ENCODE data around the gene DISC1.

Gene DISC1

GRCh38 chr1:232017057-232017456, 390.5 kb downstream of the DISC1 start:
- DNase-seq (ENCODE audit: low read depth): no peak
- no peak overlapping the region for H3K4me3 ChIP-seq (ENCODE audit: low read depth, low read length)
- TF ChIP-seq CTCF (IDR thresholded peaks at IDR 0.05; ENCODE audit: control insufficient read depth, extremely low read depth, insufficient read depth): no peak

GRCh38 chr1:232017759-232018158, 391.2 kb downstream of the DISC1 start:
- no peak for TF ChIP-seq CTCF (IDR thresholded peaks at IDR 0.05; ENCODE audit: control insufficient read depth, extremely low read depth, insufficient read depth)
- H3K4me3 ChIP-seq (ENCODE audit: low read depth, low read length): no peak overlapping the region
- no peak for DNase-seq (ENCODE audit: low read depth)

- DNase-seq (ENCODE audit: low read depth): no peak
- no peak for TF ChIP-seq CTCF (IDR thresholded peaks at IDR 0.05; ENCODE audit: control insufficient read depth, extremely low read depth, insufficient read depth)
- H3K4me3 ChIP-seq (ENCODE audit: low read depth, low read length): no peak overlapping the region
These were observed 391.8 kb downstream of the DISC1 start for GRCh38 chr1:232018231-232019025.

GRCh38 chr1:232019026-232019340, 392.4 kb downstream of the DISC1 start:
- DNase-seq (ENCODE audit: low read depth): no peak
- no peak overlapping the region for H3K4me3 ChIP-seq (ENCODE audit: low read depth, low read length)
- TF ChIP-seq CTCF (IDR thresholded peaks at IDR 0.05; ENCODE audit: control insufficient read depth, extremely low read depth, insufficient read depth): no peak

GRCh38 chr1:232020352-232020751, 393.8 kb downstream of the DISC1 start:
- TF ChIP-seq CTCF (IDR thresholded peaks at IDR 0.05; ENCODE audit: control insufficient read depth, extremely low read depth, insufficient read depth): no peak

GRCh38 chr1:232029315-232029714, 402.7 kb downstream of the DISC1 start:
- no peak for DNase-seq (ENCODE audit: low read depth)
- no peak for TF ChIP-seq CTCF (IDR thresholded peaks at IDR 0.05; ENCODE audit: control insufficient read depth, extremely low read depth, insufficient read depth)

More at GRCh38 chr1:232020352-232020751, 393.8 kb downstream of the DISC1 start:
- no peak overlapping the region for H3K4me3 ChIP-seq (ENCODE audit: low read depth, low read length)
- DNase-seq (ENCODE audit: low read depth): no peak

GRCh38 chr1:232031156-232031555, 404.6 kb downstream of the DISC1 start:
- no peak overlapping the region for H3K4me3 ChIP-seq (ENCODE audit: low read depth, low read length)
- TF ChIP-seq CTCF (IDR thresholded peaks at IDR 0.05; ENCODE audit: control insufficient read depth, extremely low read depth, insufficient read depth): no peak
- DNase-seq (ENCODE audit: low read depth): no peak

More at GRCh38 chr1:232029315-232029714, 402.7 kb downstream of the DISC1 start:
- no peak overlapping the region for H3K4me3 ChIP-seq (ENCODE audit: low read depth, low read length)
